K562 (cell line): ENCODE measurements around the gene IMP4.

ENCODE experiments used
- MYBL2 ChIP-seq, 2 experiments: fragments of 450-650 bp in 1 of 2; sonication (generic) in 1 of 2; formaldehyde crosslinking in 1 of 2; IDR thresholded peaks; 2 replicates each; pipeline versions ENCODE4 v1.6.1 to v1.8.1; 2017 to 2022; ENCODE audit warnings: borderline replicate concordance in 1 of 2, inconsistent platforms in 1 of 2, low read depth in 1 of 2, mild to moderate bottlenecking in 1 of 2, missing genetic modification reagents in 1 of 2, moderate library complexity in 1 of 2
- POLR2A ChIP-seq: fragments of 450-650 bp; conservative IDR thresholded peaks from 2 replicates; pipeline ENCODE4 v1.6.1; 2016
- TEAD4 ChIP-seq, 2 experiments: sonication (generic) in 1 of 2; formaldehyde crosslinking in 1 of 2; IDR thresholded peaks; 2 replicates each; pipeline versions ENCODE4 v1.6.1 to v1.8.0; 2012 to 2022; ENCODE audit warnings: borderline replicate concordance in 1 of 2, inconsistent platforms in 1 of 2, low read length in 1 of 2, mild to moderate bottlenecking in 1 of 2, missing genetic modification reagents in 1 of 2
- THRAP3 ChIP-seq: fragments of 450-650 bp; IDR thresholded peaks from 2 replicates; pipeline ENCODE4 v1.6.1; 2016; ENCODE audit warnings: mild to moderate bottlenecking, inconsistent platforms, borderline replicate concordance
- TSC22D4 ChIP-seq: fragments of 450-650 bp; IDR thresholded peaks from 2 replicates; pipeline ENCODE4 v1.6.1; 2016; ENCODE audit warnings: missing genetic modification characterization, missing biosample characterization, control low read depth
- ZNF354B ChIP-seq: fragments of 250-450 bp; sonication (Bioruptor Pico); IDR thresholded peaks from 2 replicates; pipeline ENCODE4 v1.4.0; 2020
- TF ChIP-seq, protein P1 (sequence below), 2 experiments: fragments of 450-650 bp; formaldehyde crosslinking in 1 of 2; IDR thresholded peaks; 2 replicates each; pipeline versions ENCODE4 v1.4.0 to v1.6.1; 2014 to 2020; ENCODE audit warnings: mild to moderate bottlenecking in 2 of 2, borderline replicate concordance in 1 of 2, low read depth in 1 of 2
- TF ChIP-seq, protein P2 (sequence below): IDR thresholded peaks from 3 replicates; pipeline ENCODE4 v1.6.1; 2011; ENCODE audit warnings: borderline replicate concordance, mild to moderate bottlenecking, moderate library complexity; ENCODE audit not compliant: insufficient read length; ENCODE audit errors: extremely low read depth
- TF ChIP-seq, protein P3 (sequence below): fragments of 450-650 bp; IDR thresholded peaks from 2 replicates; pipeline ENCODE4 v1.6.1; 2016; ENCODE audit warnings: borderline replicate concordance
- TF ChIP-seq, protein P4 (sequence below), 3 experiments: IDR thresholded peaks in 2 of 3; conservative IDR thresholded peaks in 1 of 3; 2 replicates each; pipeline ENCODE4 v1.5.1; 2011 to 2012; ENCODE audit warnings: low read length in 3 of 3, mild to moderate bottlenecking in 3 of 3, control low read depth in 2 of 3, improper control_type of control experiment in 1 of 3, inconsistent platforms in 1 of 3, low read depth in 1 of 3, mixed read lengths in 1 of 3, moderate library complexity in 1 of 3; ENCODE audit not compliant: insufficient read depth in 2 of 3

DNA sequence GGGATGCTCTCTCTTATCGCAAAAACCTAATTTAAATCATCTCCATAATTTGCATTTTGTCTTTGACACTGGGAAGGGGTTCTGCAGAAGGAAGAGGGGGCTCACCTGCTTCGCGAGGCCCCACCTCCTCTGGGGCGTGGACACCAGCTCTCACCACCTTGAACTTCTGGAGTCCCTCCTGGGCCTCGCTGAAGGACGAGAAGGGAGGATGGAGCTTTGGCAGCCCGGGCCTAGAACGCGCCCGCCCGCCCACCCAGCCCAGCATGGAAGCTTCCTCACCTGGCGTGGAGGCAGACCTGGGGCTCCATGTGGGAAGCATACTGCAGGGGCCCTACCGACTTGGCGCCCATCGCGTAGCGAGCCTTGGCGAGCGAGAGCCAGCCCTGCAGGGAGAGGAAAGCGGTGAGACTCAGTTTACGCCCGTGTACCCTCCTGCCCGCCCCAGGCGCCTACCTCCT lies 1.1 kb upstream of the IMP4 start:
- TF ChIP-seq TSC22D4 (tag): no peak
- TF ChIP-seq, protein P1, sequence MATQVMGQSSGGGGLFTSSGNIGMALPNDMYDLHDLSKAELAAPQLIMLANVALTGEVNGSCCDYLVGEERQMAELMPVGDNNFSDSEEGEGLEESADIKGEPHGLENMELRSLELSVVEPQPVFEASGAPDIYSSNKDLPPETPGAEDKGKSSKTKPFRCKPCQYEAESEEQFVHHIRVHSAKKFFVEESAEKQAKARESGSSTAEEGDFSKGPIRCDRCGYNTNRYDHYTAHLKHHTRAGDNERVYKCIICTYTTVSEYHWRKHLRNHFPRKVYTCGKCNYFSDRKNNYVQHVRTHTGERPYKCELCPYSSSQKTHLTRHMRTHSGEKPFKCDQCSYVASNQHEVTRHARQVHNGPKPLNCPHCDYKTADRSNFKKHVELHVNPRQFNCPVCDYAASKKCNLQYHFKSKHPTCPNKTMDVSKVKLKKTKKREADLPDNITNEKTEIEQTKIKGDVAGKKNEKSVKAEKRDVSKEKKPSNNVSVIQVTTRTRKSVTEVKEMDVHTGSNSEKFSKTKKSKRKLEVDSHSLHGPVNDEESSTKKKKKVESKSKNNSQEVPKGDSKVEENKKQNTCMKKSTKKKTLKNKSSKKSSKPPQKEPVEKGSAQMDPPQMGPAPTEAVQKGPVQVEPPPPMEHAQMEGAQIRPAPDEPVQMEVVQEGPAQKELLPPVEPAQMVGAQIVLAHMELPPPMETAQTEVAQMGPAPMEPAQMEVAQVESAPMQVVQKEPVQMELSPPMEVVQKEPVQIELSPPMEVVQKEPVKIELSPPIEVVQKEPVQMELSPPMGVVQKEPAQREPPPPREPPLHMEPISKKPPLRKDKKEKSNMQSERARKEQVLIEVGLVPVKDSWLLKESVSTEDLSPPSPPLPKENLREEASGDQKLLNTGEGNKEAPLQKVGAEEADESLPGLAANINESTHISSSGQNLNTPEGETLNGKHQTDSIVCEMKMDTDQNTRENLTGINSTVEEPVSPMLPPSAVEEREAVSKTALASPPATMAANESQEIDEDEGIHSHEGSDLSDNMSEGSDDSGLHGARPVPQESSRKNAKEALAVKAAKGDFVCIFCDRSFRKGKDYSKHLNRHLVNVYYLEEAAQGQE (IDR thresholded peaks at IDR 0.05; ENCODE audit: borderline replicate concordance): no peak
- TF ChIP-seq, protein P1 (CRISPR knock-in tag; IDR thresholded peaks at IDR 0.05; ENCODE audit: low read depth): no peak
- TF ChIP-seq TEAD4 (IDR thresholded peaks at IDR 0.05; ENCODE audit: low read length): no peak
- TF ChIP-seq TEAD4 (CRISPR knock-in tag; IDR thresholded peaks at IDR 0.05; ENCODE audit: borderline replicate concordance): no peak
- TF ChIP-seq POLR2A: no peak
- TF ChIP-seq, protein P2, sequence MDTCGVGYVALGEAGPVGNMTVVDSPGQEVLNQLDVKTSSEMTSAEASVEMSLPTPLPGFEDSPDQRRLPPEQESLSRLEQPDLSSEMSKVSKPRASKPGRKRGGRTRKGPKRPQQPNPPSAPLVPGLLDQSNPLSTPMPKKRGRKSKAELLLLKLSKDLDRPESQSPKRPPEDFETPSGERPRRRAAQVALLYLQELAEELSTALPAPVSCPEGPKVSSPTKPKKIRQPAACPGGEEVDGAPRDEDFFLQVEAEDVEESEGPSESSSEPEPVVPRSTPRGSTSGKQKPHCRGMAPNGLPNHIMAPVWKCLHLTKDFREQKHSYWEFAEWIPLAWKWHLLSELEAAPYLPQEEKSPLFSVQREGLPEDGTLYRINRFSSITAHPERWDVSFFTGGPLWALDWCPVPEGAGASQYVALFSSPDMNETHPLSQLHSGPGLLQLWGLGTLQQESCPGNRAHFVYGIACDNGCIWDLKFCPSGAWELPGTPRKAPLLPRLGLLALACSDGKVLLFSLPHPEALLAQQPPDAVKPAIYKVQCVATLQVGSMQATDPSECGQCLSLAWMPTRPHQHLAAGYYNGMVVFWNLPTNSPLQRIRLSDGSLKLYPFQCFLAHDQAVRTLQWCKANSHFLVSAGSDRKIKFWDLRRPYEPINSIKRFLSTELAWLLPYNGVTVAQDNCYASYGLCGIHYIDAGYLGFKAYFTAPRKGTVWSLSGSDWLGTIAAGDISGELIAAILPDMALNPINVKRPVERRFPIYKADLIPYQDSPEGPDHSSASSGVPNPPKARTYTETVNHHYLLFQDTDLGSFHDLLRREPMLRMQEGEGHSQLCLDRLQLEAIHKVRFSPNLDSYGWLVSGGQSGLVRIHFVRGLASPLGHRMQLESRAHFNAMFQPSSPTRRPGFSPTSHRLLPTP: no peak
- no peak for TF ChIP-seq ZNF354B (CRISPR knock-in tag)
- no peak for TF ChIP-seq THRAP3
- TF ChIP-seq, protein P3, sequence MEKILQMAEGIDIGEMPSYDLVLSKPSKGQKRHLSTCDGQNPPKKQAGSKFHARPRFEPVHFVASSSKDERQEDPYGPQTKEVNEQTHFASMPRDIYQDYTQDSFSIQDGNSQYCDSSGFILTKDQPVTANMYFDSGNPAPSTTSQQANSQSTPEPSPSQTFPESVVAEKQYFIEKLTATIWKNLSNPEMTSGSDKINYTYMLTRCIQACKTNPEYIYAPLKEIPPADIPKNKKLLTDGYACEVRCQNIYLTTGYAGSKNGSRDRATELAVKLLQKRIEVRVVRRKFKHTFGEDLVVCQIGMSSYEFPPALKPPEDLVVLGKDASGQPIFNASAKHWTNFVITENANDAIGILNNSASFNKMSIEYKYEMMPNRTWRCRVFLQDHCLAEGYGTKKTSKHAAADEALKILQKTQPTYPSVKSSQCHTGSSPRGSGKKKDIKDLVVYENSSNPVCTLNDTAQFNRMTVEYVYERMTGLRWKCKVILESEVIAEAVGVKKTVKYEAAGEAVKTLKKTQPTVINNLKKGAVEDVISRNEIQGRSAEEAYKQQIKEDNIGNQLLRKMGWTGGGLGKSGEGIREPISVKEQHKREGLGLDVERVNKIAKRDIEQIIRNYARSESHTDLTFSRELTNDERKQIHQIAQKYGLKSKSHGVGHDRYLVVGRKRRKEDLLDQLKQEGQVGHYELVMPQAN: no peak
- TF ChIP-seq, protein P4, sequence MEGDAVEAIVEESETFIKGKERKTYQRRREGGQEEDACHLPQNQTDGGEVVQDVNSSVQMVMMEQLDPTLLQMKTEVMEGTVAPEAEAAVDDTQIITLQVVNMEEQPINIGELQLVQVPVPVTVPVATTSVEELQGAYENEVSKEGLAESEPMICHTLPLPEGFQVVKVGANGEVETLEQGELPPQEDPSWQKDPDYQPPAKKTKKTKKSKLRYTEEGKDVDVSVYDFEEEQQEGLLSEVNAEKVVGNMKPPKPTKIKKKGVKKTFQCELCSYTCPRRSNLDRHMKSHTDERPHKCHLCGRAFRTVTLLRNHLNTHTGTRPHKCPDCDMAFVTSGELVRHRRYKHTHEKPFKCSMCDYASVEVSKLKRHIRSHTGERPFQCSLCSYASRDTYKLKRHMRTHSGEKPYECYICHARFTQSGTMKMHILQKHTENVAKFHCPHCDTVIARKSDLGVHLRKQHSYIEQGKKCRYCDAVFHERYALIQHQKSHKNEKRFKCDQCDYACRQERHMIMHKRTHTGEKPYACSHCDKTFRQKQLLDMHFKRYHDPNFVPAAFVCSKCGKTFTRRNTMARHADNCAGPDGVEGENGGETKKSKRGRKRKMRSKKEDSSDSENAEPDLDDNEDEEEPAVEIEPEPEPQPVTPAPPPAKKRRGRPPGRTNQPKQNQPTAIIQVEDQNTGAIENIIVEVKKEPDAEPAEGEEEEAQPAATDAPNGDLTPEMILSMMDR (IDR thresholded peaks at IDR 0.05 in 2 of 3, conservative IDR thresholded peaks at IDR 0.05 in 1 of 3; ENCODE audit: insufficient read depth in 2 of 3, low read depth in 1 of 3, low read length in 3 of 3): no peak
- TF ChIP-seq MYBL2 (IDR thresholded peaks at IDR 0.05; ENCODE audit: low read depth): no peak
- no peak for TF ChIP-seq MYBL2 (CRISPR knock-in tag; IDR thresholded peaks at IDR 0.05; ENCODE audit: borderline replicate concordance)
